Measurements from ENCODE around the gene MMP13. TPM values are rescaled to one million over a fixed set of nuclear protein-coding genes. Genes with fewer than 3 reads are reported as not detected.

MMP13 gene
- total and polyA plus RNA-seq, 2 of the 13 experiments (the other 11 are each of a cell fraction or from before 2014, with no cell fraction given): not detected

GRCh38 chr11:102932678-102933077 is 22.9 kb downstream of the MMP13 start:
- Histone ChIP-seq H3K9me3 (ENCODE audit: low read length) (no peaks in the 10 kb centered on the region), H3K4me1 (ENCODE audit: insufficient read depth, low read length) (no peaks in the 10 kb centered on the region), H3K4me2 (ENCODE audit: low read depth, low read length) (no peak overlapping the region), H3K27ac (ENCODE audit: extremely low read length, insufficient read depth, low read length) (no peak overlapping the region), H3K36me3 (replicated peaks in 1 of 2; ENCODE audit: control insufficient read depth in 1 of 2, insufficient read depth in 2 of 2, low read length in 2 of 2) (no peaks in the 10 kb centered on the region), H3K4me3 (replicated peaks in 1 of 3; ENCODE audit: insufficient read depth in 1 of 3, low read depth in 2 of 3, low read length in 3 of 3) (no peak overlapping the region), H3K79me2 (ENCODE audit: insufficient read depth, low read length) (no peaks in the 10 kb centered on the region), H3K27me3 (ENCODE audit: control insufficient read depth in 1 of 2, insufficient read depth in 2 of 2, low read length in 2 of 2) (no peaks in the 10 kb centered on the region), H4K20me1 (ENCODE audit: insufficient read depth, low read length) (no peaks in the 10 kb centered on the region), H2AFZ (ENCODE audit: low read length) (no peak overlapping the region), H3K9ac (ENCODE audit: insufficient read depth, low read depth, low read length) (no peak overlapping the region)
- no TSS peak for BruUV-seq (replicated peaks)
- intact Hi-C loops (cut with micrococcal nuclease; ENCODE audit: unreplicated experiment): no loop called here
- WGBS (ENCODE audit: low lambda C conversion rate): 52% methylated on average over 7 of the region's 7 CpGs
- ChIA-PET CTCF (ENCODE audit: low intra/inter-chr PET ratio, low total read pairs) (no interaction called here), POLR2A (no interaction called here)
- ATAC-seq: no peak
- no peak for FAIRE-seq
- DNase-seq (ENCODE audit: low spot score): no peak
- in situ Hi-C loops (cut with HindIII; ENCODE audit: extremely low pct_ligation_motif_present, low pct_unique_long_range_greater_than_20kb): loop anchor here (10.0 to 25.0 kb wide), 2 partner anchors 128 to 195 kb away; no protein-coding TSS in a partner anchor
- no peak for TF ChIP-seq NCOR1 (IDR thresholded peaks at IDR 0.05; ENCODE audit: borderline replicate concordance, low read length)
- no peak for TF ChIP-seq TERF1 (CRISPR knock-in tag; IDR thresholded peaks at IDR 0.05)
- TF ChIP-seq MIER3 (CRISPR knock-in tag; IDR thresholded peaks at IDR 0.05; ENCODE audit: borderline replicate concordance): no peak
- no peak for TF ChIP-seq CHD4 (IDR thresholded peaks at IDR 0.05; ENCODE audit: borderline replicate concordance, low read length)
- no peak for TF ChIP-seq ZNF556 (CRISPR knock-in tag; IDR thresholded peaks at IDR 0.05; ENCODE audit: borderline replicate concordance)
- TF ChIP-seq ZMAT3 (CRISPR knock-in tag; conservative IDR thresholded peaks at IDR 0.05): no peak
- no peak for TF ChIP-seq CBX2 (IDR thresholded peaks at IDR 0.05; ENCODE audit: low read depth, low read length)
- TF ChIP-seq CBX2 (CRISPR knock-in tag; IDR thresholded peaks at IDR 0.05; ENCODE audit: low read depth): no peak
- TF ChIP-seq THAP11 (CRISPR knock-in tag; IDR thresholded peaks at IDR 0.05): no peak
- TF ChIP-seq ZNF296 (CRISPR knock-in tag; conservative IDR thresholded peaks at IDR 0.05): no peak
- no peak for TF ChIP-seq GABPB1 (CRISPR knock-in tag; IDR thresholded peaks at IDR 0.05)
- no peak for TF ChIP-seq ESRRA (CRISPR knock-in tag; IDR thresholded peaks at IDR 0.05; ENCODE audit: low read depth)
- TF ChIP-seq, protein P1, sequence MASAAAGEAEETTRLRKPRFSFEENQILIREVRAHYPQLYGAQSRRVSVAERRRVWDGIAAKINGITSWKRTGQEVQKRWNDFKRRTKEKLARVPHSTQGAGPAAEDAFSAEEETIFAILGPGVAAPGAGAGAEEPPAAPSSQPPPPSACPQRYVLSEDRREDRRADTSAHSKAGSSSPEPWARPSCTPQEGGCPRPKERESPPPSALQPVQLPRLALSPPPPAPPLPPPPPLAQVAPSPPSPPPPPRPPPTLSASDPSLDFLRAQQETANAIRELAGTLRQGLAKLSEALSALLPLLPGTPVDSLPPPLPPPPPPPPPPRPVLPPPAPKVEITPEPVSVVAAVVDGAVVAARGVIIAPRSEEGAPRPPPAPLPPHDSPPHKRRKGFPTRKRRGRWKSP (CRISPR knock-in tag; IDR thresholded peaks at IDR 0.05): no peak
- no peak for TF ChIP-seq TBX3 (IDR thresholded peaks at IDR 0.05; ENCODE audit: borderline replicate concordance)
- no peak for TF ChIP-seq HOXA9 (CRISPR knock-in tag; IDR thresholded peaks at IDR 0.05; ENCODE audit: borderline replicate concordance)
- TF ChIP-seq DNMT3B (CRISPR knock-in tag; conservative IDR thresholded peaks at IDR 0.05): no peak
- TF ChIP-seq ZSCAN25 (CRISPR knock-in tag; IDR thresholded peaks at IDR 0.05): no peak
